ENCODE data around the gene SAFB. TPM values are rescaled to one million over a fixed set of nuclear protein-coding genes. Genes with fewer than 3 reads are reported as not detected.

Gene SAFB
- total and polyA plus RNA-seq, 9 donors: 64.1 to 108 (median 75.2) TPM

- no peaks in the 10 kb centered on the region for H3K27me3 ChIP-seq
- H3K4me1 ChIP-seq (ENCODE audit: insufficient read depth): no peaks in the 10 kb centered on the region
- no peaks in the 10 kb centered on the region for H3K36me3 ChIP-seq
- H3K9me3 ChIP-seq: no peaks in the 10 kb centered on the region
- no peak for DNase-seq
- WGBS, 3 donors: 77 to 80% (median 79%) methylated on average over 25 to 26 of the region's 26 CpGs
- no peak overlapping the region for H3K27ac ChIP-seq
- intact Hi-C loops (cut with DNase I): loop anchor here in 1 of 4 donors (1.0 kb wide), 1 partner anchor 136 kb away; no protein-coding TSS in a partner anchor
- H3K4me3 ChIP-seq: no peak overlapping the region
- TF ChIP-seq EP300 (IDR thresholded peaks at IDR 0.05) (no peak), POLR2A (IDR thresholded peaks at IDR 0.05) (no peak), CTCF (IDR thresholded peaks at IDR 0.05) (no peak)
These were observed 36.4 kb upstream of the SAFB start for GRCh38 chr19:5586300-5587070.

- Histone ChIP-seq H3K9me3 (no peaks in the 10 kb centered on the region), H3K27me3 (no peaks in the 10 kb centered on the region), H3K27ac (no peak overlapping the region), H3K4me1 (ENCODE audit: insufficient read depth) (no peaks in the 10 kb centered on the region), H3K36me3 (no peaks in the 10 kb centered on the region), H3K4me3 (no peak overlapping the region)
- TF ChIP-seq CTCF (IDR thresholded peaks at IDR 0.05) (no peak), EP300 (IDR thresholded peaks at IDR 0.05) (no peak), POLR2A (IDR thresholded peaks at IDR 0.05) (no peak)
- no peak for DNase-seq
- intact Hi-C loops (cut with DNase I): loop anchor here in 1 of 4 donors (1.0 kb wide), 1 partner anchor 135 kb away; no protein-coding TSS in a partner anchor
- 88 to 92% (median 90%) methylated on average over 16 of the region's 16 CpGs for WGBS, 3 donors
These were observed 35.8 kb upstream of the SAFB start for GRCh38 chr19:5587071-5587455.

- Histone ChIP-seq H3K4me3 (no peak overlapping the region), H3K36me3 (no peaks in the 10 kb centered on the region), H3K4me1 (ENCODE audit: insufficient read depth) (no peaks in the 10 kb centered on the region), H3K27ac (no peak overlapping the region), H3K27me3 (no peaks in the 10 kb centered on the region), H3K9me3 (no peaks in the 10 kb centered on the region)
- TF ChIP-seq CTCF (IDR thresholded peaks at IDR 0.05) (no peak), POLR2A (IDR thresholded peaks at IDR 0.05) (no peak), EP300 (IDR thresholded peaks at IDR 0.05) (no peak)
- intact Hi-C loops (cut with DNase I): loop anchor here in 1 of 4 donors (1.0 kb wide), 1 partner anchor 135 kb away; no protein-coding TSS in a partner anchor
- WGBS, 3 donors: 82 to 87% (median 83%) methylated on average over 23 of the region's 23 CpGs
- no peak for DNase-seq
These were observed 35.2 kb upstream of the SAFB start for GRCh38 chr19:5587661-5588060.

- no peak for TF ChIP-seq EP300 (IDR thresholded peaks at IDR 0.05)
- no peak for TF ChIP-seq POLR2A (IDR thresholded peaks at IDR 0.05)
- no peak for TF ChIP-seq CTCF (IDR thresholded peaks at IDR 0.05)
- WGBS, 3 donors: 84 to 89% (median 85%) methylated on average over 10 of the region's 10 CpGs
These were observed 34.4 kb upstream of the SAFB start for GRCh38 chr19:5588441-5588840.

More at GRCh38 chr19:5588441-5588840, 34.4 kb upstream of the SAFB start:
- Histone ChIP-seq H3K36me3 (no peaks in the 10 kb centered on the region), H3K4me3 (no peak overlapping the region), H3K9me3 (no peaks in the 10 kb centered on the region), H3K27me3 (no peaks in the 10 kb centered on the region), H3K27ac (no peak overlapping the region), H3K4me1 (ENCODE audit: insufficient read depth) (no peaks in the 10 kb centered on the region)
- DNase-seq: no peak
- intact Hi-C loops (cut with DNase I): no loop called here

All from ovary (tissue), 9 donors.